Activated T-helper 2 cell treated with anti-CD3 and anti-CD28 coated beads, Interferon-gamma antibody, Interleukin-2, Interleukin-4, amounts not matched to agents 10 μg/mL and 5 μg/mL and 100 μg/mL, durations not matched to agents 14 hours and 24 hours and 36 hours (primary cell): ENCODE data around the gene HK1. TPM values are rescaled to one million over a fixed set of nuclear protein-coding genes. Genes with fewer than 3 reads are reported as not detected.

Experiments
- DNase-seq: peaks from one replicate; pipeline ENCODE4 v3.0.0; 2021; ENCODE audit warnings: low spot score
- H3K27ac Mint-ChIP-seq: one replicate; pipeline ENCODE4 v1.8.0; 2021; ENCODE audit warnings: mixed read lengths
- H3K27me3 Mint-ChIP-seq: one replicate; pipeline ENCODE4 v1.8.0; 2021; ENCODE audit warnings: low read depth, mixed read lengths
- H3K36me3 Mint-ChIP-seq: one replicate; pipeline ENCODE4 v1.8.0; 2021; ENCODE audit warnings: low read depth, mixed read lengths
- H3K4me1 Mint-ChIP-seq: one replicate; pipeline ENCODE4 v1.8.0; 2021; ENCODE audit warnings: low read depth, mixed read lengths
- H3K4me3 Mint-ChIP-seq: one replicate; pipeline ENCODE4 v1.8.0; 2021; ENCODE audit warnings: low read depth, mild to moderate bottlenecking, moderate library complexity, mixed read lengths
- H3K9me3 Mint-ChIP-seq: one replicate; pipeline ENCODE4 v1.8.0; 2021; ENCODE audit warnings: mixed read lengths
- intact Hi-C: fragments of 100-400 bp; cut with micrococcal nuclease; formaldehyde crosslinking; loops from one replicate; pipeline ENCODE4 v1.15.1; 2023
- total RNA-seq: library from RNA; stranded (reverse); gene quantifications from 2 replicates; pipeline ENCODE4 v1.2.3, GENCODE V29; 2022

Gene HK1
- total RNA-seq, 1 donor from 2014 or later, result 197 TPM

- Mint-ChIP-seq H3K27ac (no peak overlapping the region), H3K27me3 (no peaks in the 10 kb centered on the region), H3K4me1 (peaks cover 37% of the 10 kb centered on the region), H3K9me3 (no peaks in the 10 kb centered on the region), H3K4me3 (no peak overlapping the region), H3K36me3 (peaks cover 74% of the 10 kb centered on the region)
- DNase-seq, result no peak
- intact Hi-C loops, result no loop called here
These were observed 73.3 kb downstream of the HK1 start for GRCh38 chr10:69351589-69351988.

- Mint-ChIP-seq H3K27me3 (no peaks in the 10 kb centered on the region), H3K27ac (no peak overlapping the region), H3K4me3 (no peak overlapping the region), H3K9me3 (no peaks in the 10 kb centered on the region), H3K4me1 (peaks cover 33% of the 10 kb centered on the region), H3K36me3 (peaks cover 64% of the 10 kb centered on the region)
- DNase-seq, result no peak
- intact Hi-C loops, result no loop called here
These were observed 74.4 kb downstream of the HK1 start for GRCh38 chr10:69352569-69353264.

GRCh38 chr10:69353977-69354635 is 75.8 kb downstream of the HK1 start:
- H3K9me3 Mint-ChIP-seq, result no peaks in the 10 kb centered on the region
- no peaks in the 10 kb centered on the region for H3K27me3 Mint-ChIP-seq
- H3K4me3 Mint-ChIP-seq, result no peak overlapping the region
- intact Hi-C loops, result no loop called here
- peaks cover 28% of the 10 kb centered on the region for H3K4me1 Mint-ChIP-seq
- no peak for DNase-seq
- peaks cover 52% of the 10 kb centered on the region for H3K36me3 Mint-ChIP-seq
- peak overlapping the region; percentile 42 for H3K27ac Mint-ChIP-seq

GRCh38 chr10:69356187-69356586 is 77.9 kb downstream of the HK1 start:
- no peak for DNase-seq
- Mint-ChIP-seq H3K4me3 (no peak overlapping the region), H3K9me3 (no peaks in the 10 kb centered on the region), H3K4me1 (peaks cover 32% of the 10 kb centered on the region), H3K27ac (no peak overlapping the region), H3K27me3 (no peaks in the 10 kb centered on the region), H3K36me3 (peaks cover 51% of the 10 kb centered on the region)
- intact Hi-C loops, result no loop called here

GRCh38 chr10:69358148-69358795 is 80.0 kb downstream of the HK1 start:
- H3K36me3 Mint-ChIP-seq, result peaks cover 48% of the 10 kb centered on the region
- intact Hi-C loops, result no loop called here
- no peak overlapping the region for H3K4me3 Mint-ChIP-seq
- DNase-seq, result no peak
- H3K9me3 Mint-ChIP-seq, result no peaks in the 10 kb centered on the region
- peaks cover 37% of the 10 kb centered on the region for H3K4me1 Mint-ChIP-seq
- no peak overlapping the region for H3K27ac Mint-ChIP-seq
- no peaks in the 10 kb centered on the region for H3K27me3 Mint-ChIP-seq

- Mint-ChIP-seq H3K9me3 (no peaks in the 10 kb centered on the region), H3K36me3 (peaks cover 44% of the 10 kb centered on the region), H3K27ac (peak overlapping the region; percentile 48), H3K4me1 (peaks cover 37% of the 10 kb centered on the region), H3K27me3 (no peaks in the 10 kb centered on the region), H3K4me3 (no peak overlapping the region)
- intact Hi-C loops, result no loop called here
- no peak for DNase-seq
These were observed 80.9 kb downstream of the HK1 start for GRCh38 chr10:69359148-69359547.

GRCh38 chr10:69359594-69359993 is 81.3 kb downstream of the HK1 start:
- Mint-ChIP-seq H3K4me3 (no peak overlapping the region), H3K27ac (peak overlapping the region; percentile 50), H3K27me3 (no peaks in the 10 kb centered on the region), H3K9me3 (no peaks in the 10 kb centered on the region), H3K36me3 (peaks cover 44% of the 10 kb centered on the region), H3K4me1 (peaks cover 38% of the 10 kb centered on the region)
- no peak for DNase-seq
- intact Hi-C loops, result no loop called here

GRCh38 chr10:69360485-69361302 is 82.4 kb downstream of the HK1 start:
- no peak for DNase-seq
- intact Hi-C loops, result no loop called here
- Mint-ChIP-seq H3K4me1 (peaks cover 42% of the 10 kb centered on the region), H3K36me3 (peaks cover 51% of the 10 kb centered on the region), H3K27me3 (no peaks in the 10 kb centered on the region), H3K9me3 (no peaks in the 10 kb centered on the region), H3K4me3 (no peak overlapping the region), H3K27ac (peak overlapping the region; percentile 33)

GRCh38 chr10:69361303-69361614 is 83.0 kb downstream of the HK1 start:
- H3K27ac Mint-ChIP-seq, result peak overlapping the region; percentile 2
- DNase-seq, result no peak
- no peak overlapping the region for H3K4me3 Mint-ChIP-seq
- no peaks in the 10 kb centered on the region for H3K27me3 Mint-ChIP-seq
- H3K36me3 Mint-ChIP-seq, result peaks cover 56% of the 10 kb centered on the region
- intact Hi-C loops, result no loop called here
- H3K9me3 Mint-ChIP-seq, result no peaks in the 10 kb centered on the region
- H3K4me1 Mint-ChIP-seq, result peaks cover 42% of the 10 kb centered on the region

GRCh38 chr10:69362471-69362954 is 84.2 kb downstream of the HK1 start:
- intact Hi-C loops, result no loop called here
- Mint-ChIP-seq H3K27me3 (no peaks in the 10 kb centered on the region), H3K4me3 (no peak overlapping the region), H3K36me3 (peaks cover 65% of the 10 kb centered on the region), H3K4me1 (peaks cover 42% of the 10 kb centered on the region), H3K27ac (no peak overlapping the region), H3K9me3 (no peaks in the 10 kb centered on the region)
- no peak for DNase-seq

GRCh38 chr10:69363666-69364065 is 85.4 kb downstream of the HK1 start:
- Mint-ChIP-seq H3K9me3 (no peaks in the 10 kb centered on the region), H3K4me1 (peaks cover 37% of the 10 kb centered on the region), H3K4me3 (no peak overlapping the region), H3K36me3 (peaks cover 70% of the 10 kb centered on the region), H3K27me3 (no peaks in the 10 kb centered on the region), H3K27ac (no peak overlapping the region)
- DNase-seq, result no peak
- intact Hi-C loops, result no loop called here

- Mint-ChIP-seq H3K9me3 (no peaks in the 10 kb centered on the region), H3K27ac (no peak overlapping the region), H3K4me3 (no peak overlapping the region), H3K27me3 (no peaks in the 10 kb centered on the region), H3K4me1 (peaks cover 32% of the 10 kb centered on the region), H3K36me3 (peaks cover 70% of the 10 kb centered on the region)
- DNase-seq, result no peak
- intact Hi-C loops, result no loop called here
These were observed 86.1 kb downstream of the HK1 start for GRCh38 chr10:69364232-69364940.
